SK-N-SH (cell line): ENCODE measurements around the gene AUTS2. TPM values are rescaled to one million over a fixed set of nuclear protein-coding genes. Genes with fewer than 3 reads are reported as not detected.

Experiments
- CTCF ChIA-PET: fragments of 300-600, 350-600 bp; formaldehyde crosslinking; extraction: SDS; loops from one replicate; lab custom pipeline; 2021; lab: Yijun Ruan, JAX
- POLR2A ChIA-PET: fragments of 350-600 bp; sonication (Branson Sonifier 250); formaldehyde crosslinking; extraction: SDS; loops from one replicate; lab custom pipeline; 2020; ENCODE audit warnings: antibody characterized with exemption, inconsistent platforms; lab: Yijun Ruan, JAX
- DNase-seq: peaks from one replicate; pipeline ENCODE4 v3.0.0; 2012
- H2AFZ ChIP-seq: fragments of 200-600 bp; sonication (generic); 2 replicates; pipeline ENCODE4 v1.8.1; 2016; ENCODE audit warnings: antibody characterized with exemption, mild to moderate bottlenecking, low read depth
- H3F3A ChIP-seq: fragments of 200-600 bp; sonication (generic); replicated peaks from 2 replicates; pipeline ENCODE3; 2016; ENCODE audit warnings: antibody characterized with exemption, mild to moderate bottlenecking; ENCODE audit not compliant: insufficient read depth
- H3K27ac ChIP-seq, 2 experiments: fragments of 200-500 bp in 1 of 2; fragments of 200-600 bp in 1 of 2; sonication (Bioruptor generic) in 1 of 2; sonication (generic), shearing (Covaris generic) in 1 of 2; 2 replicates each; pipeline versions ENCODE4 v1.5.1 to v1.6.1; 2014 to 2016; ENCODE audit warnings: low read depth in 2 of 2, inconsistent platforms in 1 of 2, low read length in 1 of 2, mild to moderate bottlenecking in 1 of 2, mixed read lengths in 1 of 2
- H3K27me3 ChIP-seq: fragments of 200-600 bp; sonication (generic), shearing (Covaris generic); 2 replicates; pipeline ENCODE4 v1.6.1; 2016; ENCODE audit warnings: mixed run types; ENCODE audit not compliant: insufficient read depth
- H3K36me3 ChIP-seq, 2 experiments: fragments of 200-500 bp in 1 of 2; fragments of 200-600 bp in 1 of 2; sonication (Bioruptor generic) in 1 of 2; sonication (generic) in 1 of 2; replicated peaks in 1 of 2; 2 replicates each; pipeline versions ENCODE3 to v1.5.1; 2014 to 2016; ENCODE audit warnings: low read length in 1 of 2, mild to moderate bottlenecking in 1 of 2; ENCODE audit not compliant: insufficient read depth in 2 of 2, control insufficient read depth in 1 of 2
- H3K4me1 ChIP-seq, 2 experiments: fragments of 200-500 bp in 1 of 2; fragments of 200-600 bp in 1 of 2; sonication (Bioruptor generic) in 1 of 2; sonication (generic), shearing (Covaris generic) in 1 of 2; 2 replicates each; pipeline versions ENCODE4 v1.5.1 to v1.6.1; 2014 to 2016; ENCODE audit warnings: low read depth in 1 of 2, low read length in 1 of 2, mixed run types in 1 of 2; ENCODE audit not compliant: insufficient read depth in 2 of 2, control insufficient read depth in 1 of 2
- H3K4me2 ChIP-seq: fragments of 200-600 bp; sonication (generic), shearing (Covaris generic); 2 replicates; pipeline ENCODE4 v1.6.1; 2017; ENCODE audit warnings: mixed run types
- H3K4me3 ChIP-seq, 2 experiments: fragments of 200-500 bp in 1 of 2; fragments of 200-600 bp in 1 of 2; sonication (Bioruptor generic) in 1 of 2; sonication (generic), shearing (Covaris generic) in 1 of 2; 2 replicates each; pipeline versions ENCODE4 v1.5.1 to v1.8.1; 2014 to 2016; ENCODE audit warnings: low read depth in 2 of 2, inconsistent platforms in 1 of 2, low read length in 1 of 2, mild to moderate bottlenecking in 1 of 2, mixed read lengths in 1 of 2, moderate library complexity in 1 of 2
- H3K79me2 ChIP-seq: fragments of 200-600 bp; sonication (generic); 2 replicates; pipeline ENCODE4 v1.8.1; 2017; ENCODE audit warnings: mild to moderate bottlenecking; ENCODE audit not compliant: insufficient read depth
- H3K9ac ChIP-seq: fragments of 200-600 bp; sonication (generic); 2 replicates; pipeline ENCODE4 v1.6.1; 2017; ENCODE audit warnings: mixed run types
- H3K9me2 ChIP-seq: fragments of 200-600 bp; sonication (generic); 2 replicates; pipeline ENCODE4 v1.6.1; 2017; ENCODE audit warnings: mixed run types
- H3K9me3 ChIP-seq: fragments of 200-600 bp; sonication (generic); 2 replicates; pipeline ENCODE4 v1.6.1; 2017; ENCODE audit warnings: mixed run types, mild to moderate bottlenecking, moderate library complexity
- H4K20me1 ChIP-seq: fragments of 200-600 bp; sonication (generic); 2 replicates; pipeline ENCODE4 v1.6.1; 2017; ENCODE audit warnings: mild to moderate bottlenecking, mixed run types; ENCODE audit not compliant: insufficient read depth
- ELF1 ChIP-seq: IDR thresholded peaks from 2 replicates; pipeline ENCODE4 v1.4.0; 2012
- EP300 ChIP-seq, 2 experiments: IDR thresholded peaks; 2 replicates each; pipeline versions ENCODE4 v1.4.0 to v1.6.1; 2012; ENCODE audit warnings: borderline replicate concordance in 1 of 2, low read depth in 1 of 2, low read length in 1 of 2
- FOXJ3 ChIP-seq: sonication (generic); formaldehyde crosslinking; IDR thresholded peaks from 2 replicates; pipeline ENCODE4 v1.5.1; 2020; ENCODE audit warnings: mild to moderate bottlenecking, missing genetic modification reagents
- GABPA ChIP-seq: IDR thresholded peaks from 2 replicates; pipeline ENCODE4 v1.4.0; 2012; ENCODE audit warnings: low read depth, mild to moderate bottlenecking
- IRF3 ChIP-seq: fragments of 150-350 bp; IDR thresholded peaks from 2 replicates; pipeline ENCODE4 v1.6.1; 2016; ENCODE audit warnings: mild to moderate bottlenecking, low read depth, low read length
- RAD21 ChIP-seq: IDR thresholded peaks from 2 replicates; pipeline ENCODE4 v1.6.1; 2012; ENCODE audit warnings: mild to moderate bottlenecking, low read length
- REST ChIP-seq: IDR thresholded peaks from 2 replicates; pipeline ENCODE4 v1.6.1; 2012; ENCODE audit warnings: mild to moderate bottlenecking, low read depth, low read length, moderate library complexity
- RXRA ChIP-seq: IDR thresholded peaks from 2 replicates; pipeline ENCODE4 v1.4.0; 2012; ENCODE audit warnings: low read depth, mild to moderate bottlenecking, borderline replicate concordance
- SMC3 ChIP-seq: IDR thresholded peaks from 2 replicates; pipeline ENCODE4 v1.6.1; 2012; ENCODE audit warnings: low read depth, low read length, improper control_type of control experiment
- TAF1 ChIP-seq: IDR thresholded peaks from 2 replicates; pipeline ENCODE4 v1.6.1; 2012; ENCODE audit warnings: low read depth, mild to moderate bottlenecking, low read length, moderate library complexity, borderline replicate concordance
- TCF12 ChIP-seq: IDR thresholded peaks from 2 replicates; pipeline ENCODE4 v1.4.0; 2012
- TEAD4 ChIP-seq: IDR thresholded peaks from 2 replicates; pipeline ENCODE4 v1.4.0; 2012; ENCODE audit warnings: mild to moderate bottlenecking, borderline replicate concordance; ENCODE audit not compliant: insufficient read depth
- USF1 ChIP-seq: IDR thresholded peaks from 2 replicates; pipeline ENCODE4 v1.4.0; 2012; ENCODE audit warnings: low read depth, borderline replicate concordance
- YY1 ChIP-seq: IDR thresholded peaks from 2 replicates; pipeline ENCODE4 v1.4.0; 2012; ENCODE audit warnings: low read depth, mild to moderate bottlenecking
- ZBTB33 ChIP-seq: IDR thresholded peaks from 2 replicates; pipeline ENCODE4 v1.4.0; 2012; ENCODE audit warnings: low read depth, borderline replicate concordance
- WGBS: methylation state at CpG from one replicate; pipeline ENCODE4 v1.1.6; 2017; ENCODE audit warnings: low lambda C conversion rate; 5-methylcytosine and 5-hydroxymethylcytosine counted together
- polyA plus RNA-seq, 3 experiments: library from polyadenylated mRNA; depleted of rRNA; stranded (reverse); fragments of >200 nt; gene quantifications; 2 replicates each; pipeline ENCODE4 v1.2.3, GENCODE V29; 2012

Gene AUTS2
- polyA plus RNA-seq, 1 of the 3 experiments (the other 2 are of a cell fraction) = 15.6 TPM

- no peak overlapping the region for H2AFZ ChIP-seq
- POLR2A ChIA-PET = no interaction called here
- no peak for DNase-seq
- CTCF ChIA-PET = no interaction called here
- TF ChIP-seq REST (no peak), TAF1 (no peak), TCF12 (no peak), IRF3 (no peak), ELF1 (no peak), GABPA (no peak), RXRA (no peak), RAD21 (no peak), TEAD4 (no peak), USF1 (no peak), SMC3 (no peak), FOXJ3 (no peak), ZBTB33 (no peak), YY1 (no peak), EP300 (IDR thresholded peaks at IDR 0.05; ENCODE audit: borderline replicate concordance in 1 of 2, low read depth in 1 of 2, low read length in 1 of 2) (no peak)
- TF ChIP-seq, all 33 proteins: peak for 0
- H3K4me3 ChIP-seq = no peak overlapping the region
- H3K9me3 ChIP-seq = no peaks in the 10 kb centered on the region
- H3K27me3 ChIP-seq = no peaks in the 10 kb centered on the region
- no peak overlapping the region for H3K27ac ChIP-seq
- no peaks in the 10 kb centered on the region for H3K9me2 ChIP-seq
- peaks cover 25% of the 10 kb centered on the region for H3F3A ChIP-seq
- peaks cover 3 to 5% of the 10 kb centered on the region in 2 experiments for H3K36me3 ChIP-seq
- no peak overlapping the region for H3K4me2 ChIP-seq
- H3K9ac ChIP-seq = no peak overlapping the region
- peaks cover 6 to 21% of the 10 kb centered on the region in 2 experiments for H3K4me1 ChIP-seq
- WGBS = 82% methylated on average over 7 of the region's 7 CpGs
- H4K20me1 ChIP-seq = peaks cover 84% of the 10 kb centered on the region
- H3K79me2 ChIP-seq = peaks cover 100% of the 10 kb centered on the region
Measured at GRCh38 chr7:70730451-70731110, 1132.3 kb downstream of the AUTS2 start.
